ENCODE data around the gene FZD7.

Gene FZD7

DNA sequence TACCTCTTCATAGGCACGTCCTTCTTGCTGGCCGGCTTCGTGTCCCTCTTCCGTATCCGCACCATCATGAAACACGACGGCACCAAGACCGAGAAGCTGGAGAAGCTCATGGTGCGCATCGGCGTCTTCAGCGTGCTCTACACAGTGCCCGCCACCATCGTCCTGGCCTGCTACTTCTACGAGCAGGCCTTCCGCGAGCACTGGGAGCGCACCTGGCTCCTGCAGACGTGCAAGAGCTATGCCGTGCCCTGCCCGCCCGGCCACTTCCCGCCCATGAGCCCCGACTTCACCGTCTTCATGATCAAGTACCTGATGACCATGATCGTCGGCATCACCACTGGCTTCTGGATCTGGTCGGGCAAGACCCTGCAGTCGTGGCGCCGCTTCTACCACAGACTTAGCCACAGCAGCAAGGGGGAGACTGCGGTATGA is 2.3 kb downstream of the FZD7 start:
- Histone ChIP-seq H3K4me3 (ENCODE audit: low read depth in 1 of 2, low read length in 2 of 2) (peak overlapping the region; percentile 6 to 86), H3K9ac (ENCODE audit: low read depth in 1 of 2, low read length in 2 of 2) (no peak overlapping the region), H3K27me3 (ENCODE audit: control insufficient read depth in 1 of 2, insufficient read depth in 2 of 2, low read length in 2 of 2) (peaks cover 0 to 5% of the 10 kb centered on the region in 2 donors), H3K27ac (ENCODE audit: low read depth, low read length) (no peak overlapping the region), H3K36me3 (ENCODE audit: control insufficient read depth in 1 of 2, insufficient read depth in 2 of 2, low read length in 2 of 2) (no peaks in the 10 kb centered on the region), H3K4me1 (ENCODE audit: control insufficient read depth in 1 of 2, insufficient read depth in 2 of 2, low read length in 2 of 2) (peaks cover 31 to 53% of the 10 kb centered on the region in 2 donors), H3K9me3 (ENCODE audit: control insufficient read depth in 1 of 2, low read length in 2 of 2) (no peaks in the 10 kb centered on the region)

DNA sequence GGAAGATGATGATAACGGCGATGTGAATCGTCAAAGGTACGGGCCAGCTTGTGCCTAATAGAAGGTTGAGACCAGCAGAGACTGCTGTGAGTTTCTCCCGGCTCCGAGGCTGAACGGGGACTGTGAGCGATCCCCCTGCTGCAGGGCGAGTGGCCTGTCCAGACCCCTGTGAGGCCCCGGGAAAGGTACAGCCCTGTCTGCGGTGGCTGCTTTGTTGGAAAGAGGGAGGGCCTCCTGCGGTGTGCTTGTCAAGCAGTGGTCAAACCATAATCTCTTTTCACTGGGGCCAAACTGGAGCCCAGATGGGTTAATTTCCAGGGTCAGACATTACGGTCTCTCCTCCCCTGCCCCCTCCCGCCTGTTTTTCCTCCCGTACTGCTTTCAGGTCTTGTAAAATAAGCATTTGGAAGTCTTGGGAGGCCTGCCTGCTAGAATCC is 3.0 kb downstream of the FZD7 start:
- peak overlapping the region; percentile 42 for H3K27ac ChIP-seq (ENCODE audit: low read depth, low read length)
- H3K36me3 ChIP-seq (ENCODE audit: control insufficient read depth in 1 of 2, insufficient read depth in 2 of 2, low read length in 2 of 2) = no peaks in the 10 kb centered on the region
- peak overlapping the region in 1 of 2 donors; percentile 38 for H3K9ac ChIP-seq (ENCODE audit: low read depth in 1 of 2, low read length in 2 of 2)
- H3K27me3 ChIP-seq (ENCODE audit: control insufficient read depth in 1 of 2, insufficient read depth in 2 of 2, low read length in 2 of 2) = peaks cover 0 to 5% of the 10 kb centered on the region in 2 donors
- no peaks in the 10 kb centered on the region for H3K9me3 ChIP-seq (ENCODE audit: control insufficient read depth in 1 of 2, low read length in 2 of 2)
- peaks cover 31 to 53% of the 10 kb centered on the region in 2 donors for H3K4me1 ChIP-seq (ENCODE audit: control insufficient read depth in 1 of 2, insufficient read depth in 2 of 2, low read length in 2 of 2)
- peak overlapping the region; percentile 6 to 33 for H3K4me3 ChIP-seq (ENCODE audit: low read depth in 1 of 2, low read length in 2 of 2)

DNA sequence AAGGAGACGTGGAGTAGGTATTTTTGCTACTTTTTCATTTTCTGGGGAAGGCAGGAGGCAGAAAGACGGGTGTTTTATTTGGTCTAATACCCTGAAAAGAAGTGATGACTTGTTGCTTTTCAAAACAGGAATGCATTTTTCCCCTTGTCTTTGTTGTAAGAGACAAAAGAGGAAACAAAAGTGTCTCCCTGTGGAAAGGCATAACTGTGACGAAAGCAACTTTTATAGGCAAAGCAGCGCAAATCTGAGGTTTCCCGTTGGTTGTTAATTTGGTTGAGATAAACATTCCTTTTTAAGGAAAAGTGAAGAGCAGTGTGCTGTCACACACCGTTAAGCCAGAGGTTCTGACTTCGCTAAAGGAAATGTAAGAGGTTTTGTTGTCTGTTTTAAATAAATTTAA is 3.4 kb downstream of the FZD7 start:
- no peak overlapping the region for H3K27ac ChIP-seq (ENCODE audit: low read depth, low read length)
- peak overlapping the region in 1 of 2 donors; percentile 38 for H3K9ac ChIP-seq (ENCODE audit: low read depth in 1 of 2, low read length in 2 of 2)
- H3K36me3 ChIP-seq (ENCODE audit: control insufficient read depth in 1 of 2, insufficient read depth in 2 of 2, low read length in 2 of 2) = no peaks in the 10 kb centered on the region
- H3K4me3 ChIP-seq (ENCODE audit: low read depth in 1 of 2, low read length in 2 of 2) = peak overlapping the region; percentile 6 to 33
- H3K27me3 ChIP-seq (ENCODE audit: control insufficient read depth in 1 of 2, insufficient read depth in 2 of 2, low read length in 2 of 2) = peaks cover 0 to 5% of the 10 kb centered on the region in 2 donors
- H3K9me3 ChIP-seq (ENCODE audit: control insufficient read depth in 1 of 2, low read length in 2 of 2) = no peaks in the 10 kb centered on the region
- H3K4me1 ChIP-seq (ENCODE audit: control insufficient read depth in 1 of 2, insufficient read depth in 2 of 2, low read length in 2 of 2) = peaks cover 28 to 51% of the 10 kb centered on the region in 2 donors

DNA sequence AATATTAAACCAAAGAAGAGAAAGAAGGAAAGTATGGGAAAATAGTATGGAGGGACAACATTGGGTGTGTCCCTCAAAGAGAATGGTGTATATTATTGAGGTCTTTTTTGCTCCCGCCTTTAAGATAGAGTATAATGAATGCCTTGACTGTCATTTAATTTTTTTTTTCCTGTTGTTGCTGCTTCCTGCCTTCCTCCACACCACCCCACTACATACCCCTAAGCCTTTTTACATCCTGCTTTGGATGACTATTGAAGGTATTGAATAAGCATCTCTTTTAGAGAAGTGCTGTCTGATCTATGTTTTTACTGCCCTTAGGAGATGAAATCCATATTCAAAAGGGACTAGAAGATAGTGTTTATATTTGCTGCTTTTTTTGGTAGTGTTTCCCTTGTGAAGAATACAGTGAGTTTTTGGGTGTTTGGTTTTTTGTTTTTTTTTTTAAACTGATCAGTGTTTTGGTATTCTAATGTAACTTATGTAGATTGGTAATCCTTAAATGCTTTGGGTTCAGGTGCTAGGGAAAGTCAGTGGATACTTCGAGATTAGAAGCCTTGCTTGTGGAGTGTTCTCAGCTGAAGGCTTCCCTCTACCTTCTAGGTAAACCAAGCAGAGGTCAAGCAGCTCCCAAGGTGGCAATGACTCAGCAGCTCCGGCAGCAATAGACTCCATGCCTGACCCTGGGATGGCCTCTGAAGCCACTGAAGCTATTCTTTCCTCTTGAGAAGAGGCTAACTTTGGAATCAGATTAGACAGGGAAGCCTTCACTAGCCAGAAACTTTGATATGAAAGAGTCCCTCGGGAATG is 5.0 kb downstream of the FZD7 start:
- H3K27me3 ChIP-seq (ENCODE audit: control insufficient read depth in 1 of 2, insufficient read depth in 2 of 2, low read length in 2 of 2) = peaks cover 0 to 5% of the 10 kb centered on the region in 2 donors
- H3K36me3 ChIP-seq (ENCODE audit: control insufficient read depth in 1 of 2, insufficient read depth in 2 of 2, low read length in 2 of 2) = no peaks in the 10 kb centered on the region
- no peaks in the 10 kb centered on the region for H3K9me3 ChIP-seq (ENCODE audit: control insufficient read depth in 1 of 2, low read length in 2 of 2)
- H3K9ac ChIP-seq (ENCODE audit: low read depth in 1 of 2, low read length in 2 of 2) = peak overlapping the region in 1 of 2 donors; percentile 12
- H3K4me1 ChIP-seq (ENCODE audit: control insufficient read depth in 1 of 2, insufficient read depth in 2 of 2, low read length in 2 of 2) = peaks cover 21 to 44% of the 10 kb centered on the region in 2 donors
- H3K4me3 ChIP-seq (ENCODE audit: low read depth in 1 of 2, low read length in 2 of 2) = peak overlapping the region; percentile 19 to 25
- H3K27ac ChIP-seq (ENCODE audit: low read depth, low read length) = no peak overlapping the region

DNA sequence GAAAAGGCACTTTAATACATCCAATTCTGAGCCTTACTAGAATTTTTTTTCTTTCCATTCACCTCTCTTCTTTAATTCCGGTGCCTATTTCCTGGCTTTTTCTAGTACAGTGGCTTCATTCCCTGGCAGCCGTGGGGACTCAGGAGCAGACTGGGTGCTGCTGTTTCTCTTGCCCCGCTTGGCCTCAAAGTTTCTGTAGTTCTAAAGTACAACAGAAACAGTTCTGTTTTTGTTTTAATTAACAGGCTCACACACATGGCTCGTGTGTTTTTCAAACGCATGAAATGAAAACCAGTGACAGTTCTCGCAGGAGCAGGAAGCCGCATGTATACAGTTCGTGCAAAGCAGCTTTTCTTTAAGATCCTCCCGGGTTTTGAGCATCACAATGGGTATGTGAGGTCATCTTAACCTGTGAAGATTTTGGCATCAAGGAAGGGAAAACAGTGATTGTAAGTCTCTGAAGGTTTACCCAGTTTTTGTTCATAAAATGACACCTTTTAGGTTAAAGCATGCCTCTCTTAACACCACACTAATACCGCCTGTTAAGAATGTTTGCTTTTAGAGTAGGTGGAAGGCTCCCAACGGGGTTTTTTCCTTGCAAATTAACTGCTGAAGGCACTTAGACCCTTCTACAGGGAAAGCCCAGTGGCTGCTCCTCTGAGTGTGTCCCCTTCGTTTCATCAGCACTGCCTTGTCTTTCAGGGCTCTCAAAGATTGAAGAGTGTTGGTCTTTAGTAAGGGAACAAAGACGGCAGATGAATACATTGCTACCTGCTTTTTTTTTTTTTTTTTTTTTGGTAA is 5.8 kb downstream of the FZD7 start:
- H3K27me3 ChIP-seq (ENCODE audit: control insufficient read depth in 1 of 2, insufficient read depth in 2 of 2, low read length in 2 of 2) = peaks cover 0 to 5% of the 10 kb centered on the region in 2 donors
- H3K9ac ChIP-seq (ENCODE audit: low read depth in 1 of 2, low read length in 2 of 2) = peak overlapping the region in 1 of 2 donors; percentile 12
- no peak overlapping the region for H3K27ac ChIP-seq (ENCODE audit: low read depth, low read length)
- H3K36me3 ChIP-seq (ENCODE audit: control insufficient read depth in 1 of 2, insufficient read depth in 2 of 2, low read length in 2 of 2) = no peaks in the 10 kb centered on the region
- H3K9me3 ChIP-seq (ENCODE audit: control insufficient read depth in 1 of 2, low read length in 2 of 2) = no peaks in the 10 kb centered on the region
- peak overlapping the region; percentile 19 to 25 for H3K4me3 ChIP-seq (ENCODE audit: low read depth in 1 of 2, low read length in 2 of 2)
- H3K4me1 ChIP-seq (ENCODE audit: control insufficient read depth in 1 of 2, insufficient read depth in 2 of 2, low read length in 2 of 2) = peaks cover 21 to 44% of the 10 kb centered on the region in 2 donors

DNA sequence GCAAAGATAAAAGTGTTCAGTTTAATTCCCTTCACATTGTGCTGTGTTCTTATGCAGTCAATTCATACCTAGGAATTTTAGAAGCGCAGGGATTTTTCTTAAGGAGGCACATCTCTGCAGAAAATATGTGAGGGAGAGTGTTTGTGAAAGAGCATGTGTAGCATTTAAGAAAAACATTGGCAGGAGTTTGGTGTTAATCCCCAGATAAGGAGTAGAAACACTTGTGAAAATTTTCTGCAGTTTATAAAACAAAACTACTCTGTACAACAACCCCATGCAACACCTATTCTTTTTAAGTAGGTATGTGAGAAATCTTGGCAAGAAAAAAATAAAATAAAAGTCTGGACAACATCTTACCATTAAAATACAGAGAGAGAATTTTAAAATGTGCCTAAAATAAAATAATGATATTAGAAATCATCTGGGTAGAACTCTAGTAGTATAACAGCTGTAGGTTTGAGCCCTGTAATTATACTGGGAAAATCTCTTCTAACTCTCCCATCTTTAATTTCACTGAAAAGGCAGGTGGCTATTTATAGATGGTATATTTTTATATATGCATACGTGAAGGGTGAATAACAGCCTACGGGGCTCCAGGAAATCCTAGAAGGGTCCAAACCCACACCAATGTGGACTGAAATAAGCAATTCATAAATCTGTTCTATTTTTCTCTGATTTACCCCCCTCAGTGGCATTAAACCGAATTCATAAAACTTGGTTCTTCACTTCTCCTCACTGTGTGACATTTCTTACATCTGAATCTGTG is 6.6 kb downstream of the FZD7 start:
- Histone ChIP-seq H3K27me3 (ENCODE audit: control insufficient read depth in 1 of 2, insufficient read depth in 2 of 2, low read length in 2 of 2) (peaks cover 0 to 5% of the 10 kb centered on the region in 2 donors), H3K9ac (ENCODE audit: low read depth in 1 of 2, low read length in 2 of 2) (no peak overlapping the region), H3K4me1 (ENCODE audit: control insufficient read depth in 1 of 2, insufficient read depth in 2 of 2, low read length in 2 of 2) (peaks cover 19 to 36% of the 10 kb centered on the region in 2 donors)

DNA sequence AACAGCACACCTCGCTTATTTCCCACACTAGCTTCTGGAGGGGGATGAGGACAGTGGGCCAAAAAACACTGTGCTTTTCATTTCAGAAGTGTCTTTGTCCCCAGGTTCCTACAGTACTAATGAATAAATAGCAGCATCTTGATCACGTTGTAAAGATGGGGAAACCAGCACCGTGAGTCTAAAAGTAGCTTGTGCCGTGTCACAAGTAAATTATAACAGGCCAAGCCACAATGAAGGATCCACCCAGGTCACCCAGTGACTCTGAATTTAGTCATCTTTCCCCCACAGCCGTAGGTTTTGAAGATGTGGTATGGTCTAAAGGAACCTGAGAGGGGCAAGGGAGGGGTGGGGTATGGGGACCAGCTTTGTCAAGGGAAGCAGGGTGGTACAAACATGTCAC is 8.8 kb downstream of the FZD7 start:
- Histone ChIP-seq H3K4me1 (ENCODE audit: control insufficient read depth in 1 of 2, insufficient read depth in 2 of 2, low read length in 2 of 2) (peaks cover 14 to 16% of the 10 kb centered on the region in 2 donors), H3K27ac (ENCODE audit: low read depth, low read length) (no peak overlapping the region), H3K9ac (ENCODE audit: low read depth in 1 of 2, low read length in 2 of 2) (no peak overlapping the region), H3K27me3 (ENCODE audit: control insufficient read depth in 1 of 2, insufficient read depth in 2 of 2, low read length in 2 of 2) (no peaks in the 10 kb centered on the region), H3K9me3 (ENCODE audit: control insufficient read depth in 1 of 2, low read length in 2 of 2) (no peaks in the 10 kb centered on the region), H3K4me3 (ENCODE audit: low read depth in 1 of 2, low read length in 2 of 2) (no peak overlapping the region), H3K36me3 (ENCODE audit: control insufficient read depth in 1 of 2, insufficient read depth in 2 of 2, low read length in 2 of 2) (no peaks in the 10 kb centered on the region)

More for the DNA sequence above, 6.6 kb downstream of the FZD7 start:
- Histone ChIP-seq H3K9me3 (ENCODE audit: control insufficient read depth in 1 of 2, low read length in 2 of 2) (no peaks in the 10 kb centered on the region), H3K27ac (ENCODE audit: low read depth, low read length) (no peak overlapping the region), H3K4me3 (ENCODE audit: low read depth in 1 of 2, low read length in 2 of 2) (no peak overlapping the region), H3K36me3 (ENCODE audit: control insufficient read depth in 1 of 2, insufficient read depth in 2 of 2, low read length in 2 of 2) (no peaks in the 10 kb centered on the region)

DNA sequence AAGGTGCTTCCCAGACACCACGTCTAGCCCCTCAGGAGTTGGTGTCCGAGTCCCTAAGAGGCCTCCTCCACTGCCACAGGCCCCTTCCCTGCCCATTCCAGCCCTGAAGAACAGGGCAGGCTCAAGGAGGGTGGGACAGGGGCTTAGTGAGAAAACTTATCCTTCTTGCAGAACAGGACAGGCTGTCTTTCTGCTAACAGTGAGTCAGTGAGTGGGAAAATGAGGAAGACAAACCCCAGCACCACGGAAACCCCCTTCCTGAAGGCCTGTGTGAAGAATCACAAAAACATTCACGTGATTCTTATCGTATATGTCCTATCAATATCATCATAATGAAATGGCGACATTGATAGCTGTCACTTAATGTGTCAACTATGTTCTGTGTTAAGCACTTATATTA is 9.8 kb downstream of the FZD7 start:
- Histone ChIP-seq H3K4me1 (ENCODE audit: control insufficient read depth in 1 of 2, insufficient read depth in 2 of 2, low read length in 2 of 2) (peaks cover 12 to 13% of the 10 kb centered on the region in 2 donors), H3K4me3 (ENCODE audit: low read depth in 1 of 2, low read length in 2 of 2) (no peak overlapping the region)

DNA sequence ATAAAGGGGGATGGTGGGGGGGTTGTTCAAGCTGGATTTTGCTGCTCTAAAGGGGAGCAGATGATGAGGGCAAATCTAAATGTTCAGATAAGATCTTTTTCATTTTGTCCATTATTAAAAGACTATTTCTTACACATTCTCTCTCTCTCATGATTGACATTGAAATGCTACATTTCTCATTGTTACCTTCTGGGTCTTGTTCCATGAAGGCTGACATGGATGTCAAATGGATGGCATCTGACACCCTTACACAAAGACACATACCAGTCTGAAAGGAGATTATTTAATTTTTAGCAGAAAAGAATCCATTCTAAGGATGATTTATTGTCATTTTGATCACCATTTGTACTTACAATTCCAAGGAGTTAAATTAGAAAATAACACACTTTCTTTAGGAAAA is 11.1 kb downstream of the FZD7 start:
- Histone ChIP-seq H3K4me3 (ENCODE audit: low read depth in 1 of 2, low read length in 2 of 2) (no peak overlapping the region), H3K9ac (ENCODE audit: low read depth in 1 of 2, low read length in 2 of 2) (no peak overlapping the region), H3K36me3 (ENCODE audit: control insufficient read depth in 1 of 2, insufficient read depth in 2 of 2, low read length in 2 of 2) (no peaks in the 10 kb centered on the region), H3K27ac (ENCODE audit: low read depth, low read length) (no peak overlapping the region), H3K27me3 (ENCODE audit: control insufficient read depth in 1 of 2, insufficient read depth in 2 of 2, low read length in 2 of 2) (no peaks in the 10 kb centered on the region), H3K4me1 (ENCODE audit: control insufficient read depth in 1 of 2, insufficient read depth in 2 of 2, low read length in 2 of 2) (peaks cover 0 to under 1% of the 10 kb centered on the region in 2 donors), H3K9me3 (ENCODE audit: control insufficient read depth in 1 of 2, low read length in 2 of 2) (no peaks in the 10 kb centered on the region)

More for the DNA sequence above, 9.8 kb downstream of the FZD7 start:
- Histone ChIP-seq H3K9me3 (ENCODE audit: control insufficient read depth in 1 of 2, low read length in 2 of 2) (no peaks in the 10 kb centered on the region), H3K36me3 (ENCODE audit: control insufficient read depth in 1 of 2, insufficient read depth in 2 of 2, low read length in 2 of 2) (no peaks in the 10 kb centered on the region), H3K27ac (ENCODE audit: low read depth, low read length) (no peak overlapping the region), H3K9ac (ENCODE audit: low read depth in 1 of 2, low read length in 2 of 2) (no peak overlapping the region), H3K27me3 (ENCODE audit: control insufficient read depth in 1 of 2, insufficient read depth in 2 of 2, low read length in 2 of 2) (no peaks in the 10 kb centered on the region)

All from duodenal mucosa (tissue), 2 donors.